Mesenchymal stem cell (in vitro differentiated cells and primary cell): ENCODE results near the gene RALGPS1.

Experiments
- DNase-seq: peaks from one replicate; pipeline ENCODE4 v3.0.0-alpha.2; 2013
- H2AFZ ChIP-seq: one replicate; pipeline ENCODE4 v1.6.1; 2013; ENCODE audit warnings: low read depth, mild to moderate bottlenecking, control low read depth, inconsistent platforms, low read length, moderate library complexity
- H2AK5ac ChIP-seq: 2 replicates; pipeline ENCODE4 v1.6.1; 2013; ENCODE audit warnings: low read length, moderate library complexity, mild to moderate bottlenecking, inconsistent platforms; ENCODE audit not compliant: severe bottlenecking
- H2BK120ac ChIP-seq: one replicate; pipeline ENCODE4 v1.6.1; 2013; ENCODE audit warnings: low read depth, mild to moderate bottlenecking, inconsistent platforms, low read length, moderate library complexity
- H2BK12ac ChIP-seq, 2 experiments: one replicate each; pipeline ENCODE4 v1.6.1; 2013; ENCODE audit warnings: inconsistent platforms in 2 of 2, low read length in 2 of 2, mild to moderate bottlenecking in 2 of 2, moderate library complexity in 2 of 2, control low read depth in 1 of 2
- H2BK15ac ChIP-seq: one replicate; pipeline ENCODE4 v1.6.1; 2013; ENCODE audit warnings: mild to moderate bottlenecking, low read depth, inconsistent platforms; ENCODE audit not compliant: poor library complexity, severe bottlenecking
- H2BK5ac ChIP-seq: 2 replicates; pipeline ENCODE4 v1.6.1; 2013; ENCODE audit warnings: low read depth, mild to moderate bottlenecking, low read length, control low read depth, inconsistent platforms; ENCODE audit not compliant: poor library complexity, severe bottlenecking
- H3K14ac ChIP-seq, 2 experiments: one replicate each; pipeline ENCODE4 v1.6.1; 2013; ENCODE audit warnings: inconsistent platforms in 2 of 2, low read length in 2 of 2, control low read depth in 1 of 2, mild to moderate bottlenecking in 1 of 2, moderate library complexity in 1 of 2
- H3K18ac ChIP-seq, 2 experiments: one replicate each; pipeline ENCODE4 v1.6.1; 2013; ENCODE audit warnings: inconsistent platforms in 2 of 2, low read length in 2 of 2, control low read depth in 1 of 2, low read depth in 1 of 2, mild to moderate bottlenecking in 1 of 2
- H3K23ac ChIP-seq, 2 experiments: one replicate each; pipeline ENCODE4 v1.6.1; 2013; ENCODE audit warnings: inconsistent platforms in 2 of 2, low read length in 2 of 2, mild to moderate bottlenecking in 2 of 2, moderate library complexity in 2 of 2, control low read depth in 1 of 2
- H3K27ac ChIP-seq: 2 replicates; pipeline ENCODE4 v1.5.1; 2013; ENCODE audit warnings: mild to moderate bottlenecking, moderate library complexity, low read length, control low read depth, inconsistent platforms; ENCODE audit not compliant: poor library complexity, severe bottlenecking
- H3K27me3 ChIP-seq, 2 experiments: 2 replicates each; pipeline versions ENCODE4 v1.6.1 to v1.7.0; 2013; ENCODE audit warnings: low read length in 2 of 2, mild to moderate bottlenecking in 2 of 2, moderate library complexity in 2 of 2, control low read depth in 1 of 2, inconsistent platforms in 1 of 2; ENCODE audit not compliant: control insufficient read depth in 1 of 2, insufficient read depth in 1 of 2
- H3K36me3 ChIP-seq, 2 experiments: 2 replicates each; pipeline versions ENCODE4 v1.6.1 to v1.7.0; 2013; ENCODE audit warnings: low read length in 2 of 2, control low read depth in 1 of 2, inconsistent platforms in 1 of 2, low read depth in 1 of 2, mild to moderate bottlenecking in 1 of 2; ENCODE audit not compliant: insufficient read depth in 2 of 2, control insufficient read depth in 1 of 2
- H3K4ac ChIP-seq, 2 experiments: one replicate each; pipeline ENCODE4 v1.6.1; 2013; ENCODE audit warnings: inconsistent platforms in 2 of 2, low read length in 2 of 2, mild to moderate bottlenecking in 2 of 2, moderate library complexity in 2 of 2, control low read depth in 1 of 2, low read depth in 1 of 2
- H3K4me1 ChIP-seq: 2 replicates; pipeline ENCODE4 v1.6.1; 2013; ENCODE audit warnings: low read depth, low read length, control low read depth; ENCODE audit not compliant: control insufficient read depth, insufficient read depth
- H3K4me2 ChIP-seq: 2 replicates; pipeline ENCODE4 v1.6.1; 2013; ENCODE audit warnings: low read length, mild to moderate bottlenecking, inconsistent platforms; ENCODE audit not compliant: poor library complexity, severe bottlenecking
- H3K4me3 ChIP-seq, 2 experiments: 2 replicates each; pipeline versions ENCODE4 v1.5.1 to v1.7.0; 2013; ENCODE audit warnings: low read length in 2 of 2, mild to moderate bottlenecking in 2 of 2, control low read depth in 1 of 2, low read depth in 1 of 2; ENCODE audit not compliant: insufficient read depth in 1 of 2
- H3K79me1 ChIP-seq: replicated peaks from 2 replicates; pipeline ENCODE4 v1.6.1; 2013; ENCODE audit warnings: mild to moderate bottlenecking, control low read depth, low read length, inconsistent platforms; ENCODE audit not compliant: poor library complexity, severe bottlenecking
- H3K9ac ChIP-seq: 2 replicates; pipeline ENCODE4 v1.7.0; 2013; ENCODE audit warnings: mild to moderate bottlenecking, low read length, moderate library complexity
- H3K9me3 ChIP-seq: 2 replicates; pipeline ENCODE4 v1.7.0; 2013; ENCODE audit warnings: mild to moderate bottlenecking, low read length; ENCODE audit not compliant: control insufficient read depth
- H4K8ac ChIP-seq: one replicate; pipeline ENCODE4 v1.6.1; 2013; ENCODE audit warnings: inconsistent platforms, mild to moderate bottlenecking, low read length, moderate library complexity
- H4K91ac ChIP-seq: one replicate; pipeline ENCODE4 v1.6.1; 2013; ENCODE audit warnings: mild to moderate bottlenecking, low read length, inconsistent platforms
- WGBS: methylation state at CpG from one replicate; pipeline ENCODE4 v1.1.7; 2013; ENCODE audit warnings: mixed read lengths; 5-methylcytosine and 5-hydroxymethylcytosine counted together

Gene RALGPS1

GRCh38 chr9:127021664-127022363 lies 107.2 kb downstream of the RALGPS1 start:
- Histone ChIP-seq H3K14ac (no peak overlapping the region), H3K27ac (no peak overlapping the region), H3K36me3 (no peaks in the 10 kb centered on the region), H3K18ac (no peak overlapping the region), H2BK12ac (no peak overlapping the region), H3K4ac (no peak overlapping the region), H2AK5ac (no peak overlapping the region), H3K9ac (peak overlapping the region; percentile 82), H3K23ac (no peak overlapping the region), H2BK120ac (no peak overlapping the region), H3K4me1 (no peaks in the 10 kb centered on the region), H4K8ac (no peak overlapping the region), H3K9me3 (no peaks in the 10 kb centered on the region), H3K27me3 (no peaks in the 10 kb centered on the region), H3K4me3 (no peak overlapping the region), H3K79me1 (no peaks in the 10 kb centered on the region), H2AFZ (no peak overlapping the region), H4K91ac (no peak overlapping the region), H2BK15ac (no peak overlapping the region), H3K4me2 (no peak overlapping the region), H2BK5ac (no peak overlapping the region)
- DNase-seq, result peak; percentile 76
- 62% methylated on average over 10 of the region's 10 CpGs for WGBS

GRCh38 chr9:127022913-127023660 lies 108.5 kb downstream of the RALGPS1 start:
- peak overlapping the region; percentile 42 for H3K9ac ChIP-seq
- H3K27ac ChIP-seq, result no peak overlapping the region
- no peak overlapping the region for H3K4me2 ChIP-seq
- no peak overlapping the region for H2BK5ac ChIP-seq
- H3K18ac ChIP-seq, result peak overlapping the region in 1 of 2 experiments; percentile 34
- H3K79me1 ChIP-seq, result no peaks in the 10 kb centered on the region
- DNase-seq, result no peak
- H3K27me3 ChIP-seq, result no peaks in the 10 kb centered on the region
- no peak overlapping the region for H2BK120ac ChIP-seq
- H3K14ac ChIP-seq, result no peak overlapping the region
- no peak overlapping the region for H2BK15ac ChIP-seq
- no peak overlapping the region for H3K4ac ChIP-seq
- H3K23ac ChIP-seq, result no peak overlapping the region
- no peak overlapping the region for H3K4me3 ChIP-seq
- 75% methylated on average over 3 of the region's 3 CpGs for WGBS
- no peaks in the 10 kb centered on the region for H3K36me3 ChIP-seq
- H2AFZ ChIP-seq, result no peak overlapping the region
- H4K91ac ChIP-seq, result no peak overlapping the region
- no peak overlapping the region for H2AK5ac ChIP-seq
- no peaks in the 10 kb centered on the region for H3K4me1 ChIP-seq
- no peak overlapping the region for H2BK12ac ChIP-seq
- no peaks in the 10 kb centered on the region for H3K9me3 ChIP-seq
- no peak overlapping the region for H4K8ac ChIP-seq

GRCh38 chr9:127025042-127025441 lies 110.5 kb downstream of the RALGPS1 start:
- 94% methylated on average over 7 of the region's 7 CpGs for WGBS
- no peak overlapping the region for H3K4me2 ChIP-seq

GRCh38 chr9:127027694-127028093 lies 113.1 kb downstream of the RALGPS1 start:
- no peak overlapping the region for H3K9ac ChIP-seq
- H3K9me3 ChIP-seq, result no peaks in the 10 kb centered on the region
- H3K27ac ChIP-seq, result no peak overlapping the region
- no peak overlapping the region for H3K4me3 ChIP-seq
- no peak overlapping the region for H3K4ac ChIP-seq
- H2BK120ac ChIP-seq, result no peak overlapping the region
- no peaks in the 10 kb centered on the region for H3K36me3 ChIP-seq
- peak overlapping the region in 1 of 2 experiments; percentile 26 for H3K18ac ChIP-seq
- peaks cover 0 to 3% of the 10 kb centered on the region in 2 experiments for H3K27me3 ChIP-seq
- no peak overlapping the region for H2AK5ac ChIP-seq
- H4K91ac ChIP-seq, result no peak overlapping the region
- H3K4me2 ChIP-seq, result no peak overlapping the region
- no peak overlapping the region for H2BK15ac ChIP-seq
- no peak overlapping the region for H3K14ac ChIP-seq
- no peak overlapping the region for H3K23ac ChIP-seq
- H2BK12ac ChIP-seq, result no peak overlapping the region
- no peak overlapping the region for H4K8ac ChIP-seq
- no peak for DNase-seq
- no peaks in the 10 kb centered on the region for H3K4me1 ChIP-seq
- WGBS, result 60% methylated on average over 2 of the region's 2 CpGs
- no peak overlapping the region for H2AFZ ChIP-seq
- no peaks in the 10 kb centered on the region for H3K79me1 ChIP-seq
- no peak overlapping the region for H2BK5ac ChIP-seq

More at GRCh38 chr9:127025042-127025441, 110.5 kb downstream of the RALGPS1 start:
- Histone ChIP-seq H4K8ac (no peak overlapping the region), H3K27me3 (peaks cover 0 to 3% of the 10 kb centered on the region in 2 experiments), H3K14ac (no peak overlapping the region), H2AK5ac (no peak overlapping the region), H3K23ac (no peak overlapping the region), H3K9me3 (no peaks in the 10 kb centered on the region), H3K36me3 (no peaks in the 10 kb centered on the region), H2BK5ac (no peak overlapping the region), H2BK15ac (no peak overlapping the region), H3K79me1 (no peaks in the 10 kb centered on the region), H3K4ac (no peak overlapping the region), H3K18ac (no peak overlapping the region), H2BK120ac (no peak overlapping the region), H3K4me3 (no peak overlapping the region), H4K91ac (no peak overlapping the region), H3K27ac (no peak overlapping the region), H3K9ac (no peak overlapping the region), H2AFZ (no peak overlapping the region), H3K4me1 (no peaks in the 10 kb centered on the region), H2BK12ac (no peak overlapping the region)
- no peak for DNase-seq
